Glutamatergic neuron (in vitro differentiated cells): ENCODE measurements around the gene ROCK2. TPM values are rescaled to one million over a fixed set of nuclear protein-coding genes. Genes with fewer than 3 reads are reported as not detected.

Experiments
- DNase-seq: peaks from one replicate; pipeline ENCODE4 v3.0.0; 2022
- H3K27ac Mint-ChIP-seq: one replicate; pipeline ENCODE4 v1.8.0; 2020; ENCODE audit warnings: mild to moderate bottlenecking, mixed read lengths, inconsistent platforms; ENCODE audit not compliant: unreplicated experiment
- H3K27me3 Mint-ChIP-seq: one replicate; pipeline ENCODE4 v1.8.0; 2020; ENCODE audit warnings: mild to moderate bottlenecking, moderate library complexity, mixed read lengths, inconsistent platforms; ENCODE audit not compliant: unreplicated experiment
- H3K36me3 Mint-ChIP-seq: one replicate; pipeline ENCODE4 v1.8.0; 2020; ENCODE audit warnings: mild to moderate bottlenecking, mixed read lengths, inconsistent platforms; ENCODE audit not compliant: unreplicated experiment
- H3K4me1 Mint-ChIP-seq: one replicate; pipeline ENCODE4 v1.8.0; 2020; ENCODE audit warnings: mild to moderate bottlenecking, low read depth, mixed read lengths, inconsistent platforms; ENCODE audit not compliant: unreplicated experiment
- H3K4me3 Mint-ChIP-seq: one replicate; pipeline ENCODE4 v1.8.0; 2020; ENCODE audit warnings: mild to moderate bottlenecking, mixed read lengths, inconsistent platforms; ENCODE audit not compliant: unreplicated experiment
- H3K9me3 Mint-ChIP-seq: one replicate; pipeline ENCODE4 v1.8.0; 2020; ENCODE audit warnings: mild to moderate bottlenecking, moderate library complexity, mixed read lengths, inconsistent platforms; ENCODE audit not compliant: unreplicated experiment
- total RNA-seq: library from RNA; stranded (reverse); fragmentation: NEBNext Ultra II Directional; extraction: Animal tissue kit (Norgen Biotek cat#: 25700); gene quantifications from one replicate; pipeline ENCODE4 v1.2.1, GENCODE V29; 2021; ENCODE audit not compliant: unreplicated experiment
- TF ChIP-seq, protein P1 (sequence below): fragments of 200-600 bp; sonication (generic); IDR thresholded peaks from one replicate; pipeline ENCODE4 v1.5.0; 2021; ENCODE audit not compliant: partially characterized antibody, unreplicated experiment

ROCK2 gene
- total RNA-seq, 1 donor from 2014 or later: 34.6 TPM

DNA sequence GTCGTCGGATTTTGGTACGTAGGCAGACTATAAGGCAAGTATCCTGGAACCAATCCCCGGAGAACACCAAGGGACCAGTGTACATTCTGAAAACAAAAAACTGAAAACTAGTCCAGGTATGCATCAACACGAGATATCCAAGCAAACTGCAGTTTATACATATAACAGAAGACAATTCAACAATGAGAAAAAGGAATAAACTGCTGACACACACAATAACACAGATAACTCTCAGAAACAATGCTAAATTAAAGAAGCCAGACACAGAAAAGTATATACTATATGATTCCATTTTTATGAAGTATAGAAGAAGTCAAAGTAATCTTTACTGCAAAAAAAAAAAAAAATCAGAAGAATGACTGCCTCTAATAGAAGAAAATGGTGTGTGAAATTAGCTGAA lies 5.9 kb downstream of the ROCK2 start:
- Mint-ChIP-seq H3K27ac (no peak overlapping the region), H3K4me3 (no peak overlapping the region), H3K36me3 (peaks cover 5% of the 10 kb centered on the region), H3K4me1 (peaks cover 8% of the 10 kb centered on the region), H3K27me3 (peaks cover 6% of the 10 kb centered on the region), H3K9me3 (peaks cover 6% of the 10 kb centered on the region)
- TF ChIP-seq, protein P1, sequence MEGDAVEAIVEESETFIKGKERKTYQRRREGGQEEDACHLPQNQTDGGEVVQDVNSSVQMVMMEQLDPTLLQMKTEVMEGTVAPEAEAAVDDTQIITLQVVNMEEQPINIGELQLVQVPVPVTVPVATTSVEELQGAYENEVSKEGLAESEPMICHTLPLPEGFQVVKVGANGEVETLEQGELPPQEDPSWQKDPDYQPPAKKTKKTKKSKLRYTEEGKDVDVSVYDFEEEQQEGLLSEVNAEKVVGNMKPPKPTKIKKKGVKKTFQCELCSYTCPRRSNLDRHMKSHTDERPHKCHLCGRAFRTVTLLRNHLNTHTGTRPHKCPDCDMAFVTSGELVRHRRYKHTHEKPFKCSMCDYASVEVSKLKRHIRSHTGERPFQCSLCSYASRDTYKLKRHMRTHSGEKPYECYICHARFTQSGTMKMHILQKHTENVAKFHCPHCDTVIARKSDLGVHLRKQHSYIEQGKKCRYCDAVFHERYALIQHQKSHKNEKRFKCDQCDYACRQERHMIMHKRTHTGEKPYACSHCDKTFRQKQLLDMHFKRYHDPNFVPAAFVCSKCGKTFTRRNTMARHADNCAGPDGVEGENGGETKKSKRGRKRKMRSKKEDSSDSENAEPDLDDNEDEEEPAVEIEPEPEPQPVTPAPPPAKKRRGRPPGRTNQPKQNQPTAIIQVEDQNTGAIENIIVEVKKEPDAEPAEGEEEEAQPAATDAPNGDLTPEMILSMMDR: no peak
- no peak for DNase-seq

DNA sequence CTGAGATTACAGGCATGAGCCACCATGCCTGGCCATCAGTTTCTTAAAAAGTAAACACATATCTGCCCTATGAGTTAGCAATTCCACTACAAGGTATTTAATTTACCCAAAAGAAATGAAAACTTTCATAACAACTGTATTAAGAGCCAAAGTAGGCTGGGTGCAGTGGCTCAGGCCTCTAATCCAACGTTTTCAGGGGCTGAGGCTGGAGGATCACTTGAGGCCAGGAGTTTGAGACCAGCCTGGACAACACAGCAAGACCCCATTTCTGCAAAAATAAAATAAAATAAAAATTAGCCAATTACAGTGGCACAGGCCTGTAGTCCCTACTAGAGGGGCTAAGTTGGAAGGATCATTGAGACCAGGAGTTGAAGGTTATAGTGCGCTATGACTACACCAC lies 6.5 kb downstream of the ROCK2 start:
- TF ChIP-seq, protein P1: no peak
- Mint-ChIP-seq H3K4me3 (no peak overlapping the region), H3K36me3 (peaks cover 5% of the 10 kb centered on the region), H3K27me3 (no peaks in the 10 kb centered on the region), H3K4me1 (peaks cover 8% of the 10 kb centered on the region), H3K27ac (no peak overlapping the region), H3K9me3 (no peaks in the 10 kb centered on the region)
- DNase-seq: no peak

DNA sequence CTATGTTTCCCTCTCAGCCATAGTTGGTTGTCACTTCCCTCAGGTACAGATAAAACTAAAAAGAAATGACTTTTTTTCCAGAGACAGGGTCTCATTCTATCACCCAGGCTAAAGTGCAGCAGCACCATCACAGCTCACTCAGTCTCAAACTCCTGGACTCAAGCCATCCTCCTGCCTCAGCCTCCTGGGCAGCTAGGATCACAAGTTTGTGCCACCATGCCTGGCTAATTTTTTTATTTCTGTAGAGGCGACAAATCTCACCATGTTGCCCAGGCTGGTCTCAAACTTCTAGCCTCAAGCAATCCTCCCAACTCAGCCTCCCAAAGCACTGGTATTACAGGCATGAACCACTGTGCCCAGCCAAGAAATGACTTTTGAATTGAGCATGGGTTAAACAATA lies 8.2 kb downstream of the ROCK2 start:
- Mint-ChIP-seq H3K27me3 (no peaks in the 10 kb centered on the region), H3K9me3 (peaks cover 2% of the 10 kb centered on the region), H3K4me1 (peaks cover 6% of the 10 kb centered on the region), H3K27ac (no peak overlapping the region), H3K36me3 (peaks cover 5% of the 10 kb centered on the region), H3K4me3 (no peak overlapping the region)
- TF ChIP-seq, protein P1: no peak
- DNase-seq: no peak

DNA sequence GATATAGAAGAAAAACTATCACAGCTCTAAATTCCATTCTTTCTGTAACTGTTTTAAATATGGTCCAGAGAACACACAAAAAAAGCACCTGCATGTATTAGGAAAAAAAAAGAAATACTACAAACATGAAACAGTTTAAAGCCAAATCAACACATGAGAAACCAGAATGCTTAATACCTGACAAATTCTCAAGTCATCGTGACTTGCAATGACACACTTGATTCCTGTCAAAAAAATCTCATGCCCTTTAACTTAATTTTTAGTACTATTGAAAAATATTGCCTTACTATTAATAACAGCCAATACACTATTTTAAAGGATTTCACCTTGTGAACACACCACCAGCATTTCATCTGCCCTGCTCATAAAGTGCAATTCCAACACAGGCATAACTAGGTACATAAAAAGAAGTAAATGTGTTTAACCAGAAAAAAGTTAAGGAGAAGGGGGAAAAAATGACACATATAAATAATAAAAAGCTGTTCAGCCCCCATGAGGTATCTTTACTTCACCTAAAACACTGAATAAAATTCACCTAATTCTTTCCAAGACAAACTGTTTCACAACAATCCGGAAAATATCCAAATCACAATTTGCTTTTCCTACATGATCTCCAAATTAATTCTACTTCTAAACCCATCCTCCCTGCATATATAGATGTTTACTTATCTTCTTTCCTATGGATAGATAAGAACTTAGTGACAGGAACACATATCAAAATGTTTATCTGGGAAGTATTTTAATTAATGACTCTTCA lies 10.8 kb downstream of the ROCK2 start:
- TF ChIP-seq, protein P1: no peak
- Mint-ChIP-seq H3K27ac (no peak overlapping the region), H3K4me3 (no peak overlapping the region)

DNA sequence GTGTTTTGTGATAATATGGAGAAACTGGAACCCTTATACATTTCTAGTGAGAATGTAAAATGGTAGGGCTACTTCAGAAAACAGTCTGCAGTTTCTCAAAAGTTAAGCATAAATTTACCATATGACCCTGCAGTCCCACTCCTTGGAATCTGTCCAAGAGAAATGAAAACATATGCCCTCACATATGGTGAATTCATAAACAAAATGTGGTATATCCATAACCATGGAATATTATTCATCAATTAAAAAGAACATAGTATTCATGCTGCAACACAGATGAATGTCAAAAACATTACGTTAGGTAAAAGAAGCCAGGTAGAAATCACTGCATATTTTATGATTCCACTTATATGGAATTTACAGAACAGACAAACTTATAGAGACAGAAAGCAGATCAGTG lies 11.8 kb downstream of the ROCK2 start:
- Mint-ChIP-seq H3K36me3 (peaks cover 5% of the 10 kb centered on the region), H3K4me1 (peaks cover 3% of the 10 kb centered on the region), H3K9me3 (peaks cover 2% of the 10 kb centered on the region), H3K4me3 (no peak overlapping the region), H3K27ac (no peak overlapping the region), H3K27me3 (no peaks in the 10 kb centered on the region)
- TF ChIP-seq, protein P1: no peak
- no peak for DNase-seq

More for the DNA sequence above, 10.8 kb downstream of the ROCK2 start:
- Mint-ChIP-seq H3K4me1 (peaks cover 5% of the 10 kb centered on the region), H3K27me3 (no peaks in the 10 kb centered on the region), H3K9me3 (peaks cover 2% of the 10 kb centered on the region), H3K36me3 (peaks cover 5% of the 10 kb centered on the region)
- DNase-seq: no peak
